ENCODE results near the gene TRAK1.

TRAK1 gene

DNA sequence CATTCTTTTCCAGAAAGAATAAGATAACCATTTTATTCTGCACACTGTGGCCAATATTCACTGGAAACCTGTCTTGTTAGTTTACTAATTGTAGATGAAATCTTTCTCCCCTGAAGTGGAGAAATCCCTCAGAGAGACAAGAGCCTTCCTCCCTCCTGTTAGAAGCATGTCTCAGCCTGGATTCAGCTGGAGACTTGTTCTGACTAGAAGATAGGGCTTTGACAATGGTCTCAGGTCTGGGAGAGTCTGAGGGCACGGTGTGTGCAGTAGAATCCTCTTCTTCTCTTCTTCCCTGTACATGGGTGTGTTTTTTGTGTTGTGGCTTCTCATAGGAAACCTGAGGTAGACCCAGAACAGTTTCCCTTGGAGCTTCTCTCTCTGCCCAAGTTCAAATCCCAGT is 154.9 kb downstream of the TRAK1 start:
- TF ChIP-seq, protein P1, sequence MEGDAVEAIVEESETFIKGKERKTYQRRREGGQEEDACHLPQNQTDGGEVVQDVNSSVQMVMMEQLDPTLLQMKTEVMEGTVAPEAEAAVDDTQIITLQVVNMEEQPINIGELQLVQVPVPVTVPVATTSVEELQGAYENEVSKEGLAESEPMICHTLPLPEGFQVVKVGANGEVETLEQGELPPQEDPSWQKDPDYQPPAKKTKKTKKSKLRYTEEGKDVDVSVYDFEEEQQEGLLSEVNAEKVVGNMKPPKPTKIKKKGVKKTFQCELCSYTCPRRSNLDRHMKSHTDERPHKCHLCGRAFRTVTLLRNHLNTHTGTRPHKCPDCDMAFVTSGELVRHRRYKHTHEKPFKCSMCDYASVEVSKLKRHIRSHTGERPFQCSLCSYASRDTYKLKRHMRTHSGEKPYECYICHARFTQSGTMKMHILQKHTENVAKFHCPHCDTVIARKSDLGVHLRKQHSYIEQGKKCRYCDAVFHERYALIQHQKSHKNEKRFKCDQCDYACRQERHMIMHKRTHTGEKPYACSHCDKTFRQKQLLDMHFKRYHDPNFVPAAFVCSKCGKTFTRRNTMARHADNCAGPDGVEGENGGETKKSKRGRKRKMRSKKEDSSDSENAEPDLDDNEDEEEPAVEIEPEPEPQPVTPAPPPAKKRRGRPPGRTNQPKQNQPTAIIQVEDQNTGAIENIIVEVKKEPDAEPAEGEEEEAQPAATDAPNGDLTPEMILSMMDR (IDR thresholded peaks at IDR 0.05): no peak
- Histone ChIP-seq H3K27ac (no peak overlapping the region), H3K36me3 (no peaks in the 10 kb centered on the region), H3K4me3 (ENCODE audit: low read depth in 1 of 2, low read length in 1 of 2) (no peak overlapping the region), H3K4me1 (ENCODE audit: control insufficient read depth in 1 of 2, insufficient read depth in 1 of 2, low read depth in 1 of 2, low read length in 1 of 2) (no peaks in the 10 kb centered on the region), H3K9me3 (no peaks in the 10 kb centered on the region), H3K27me3 (peaks cover 34% of the 10 kb centered on the region)

GRCh38 chr3:42247576-42248027 is 156.4 kb downstream of the TRAK1 start:
- H3K4me3 ChIP-seq (ENCODE audit: low read depth in 1 of 2, low read length in 1 of 2): no peak overlapping the region
- no peak overlapping the region for H3K27ac ChIP-seq
- TF ChIP-seq, protein P1 (IDR thresholded peaks at IDR 0.05): no peak
- no peaks in the 10 kb centered on the region for H3K9me3 ChIP-seq
- peaks cover 34% of the 10 kb centered on the region for H3K27me3 ChIP-seq
- no peaks in the 10 kb centered on the region for H3K4me1 ChIP-seq (ENCODE audit: control insufficient read depth in 1 of 2, insufficient read depth in 1 of 2, low read depth in 1 of 2, low read length in 1 of 2)
- H3K36me3 ChIP-seq: no peaks in the 10 kb centered on the region

DNA sequence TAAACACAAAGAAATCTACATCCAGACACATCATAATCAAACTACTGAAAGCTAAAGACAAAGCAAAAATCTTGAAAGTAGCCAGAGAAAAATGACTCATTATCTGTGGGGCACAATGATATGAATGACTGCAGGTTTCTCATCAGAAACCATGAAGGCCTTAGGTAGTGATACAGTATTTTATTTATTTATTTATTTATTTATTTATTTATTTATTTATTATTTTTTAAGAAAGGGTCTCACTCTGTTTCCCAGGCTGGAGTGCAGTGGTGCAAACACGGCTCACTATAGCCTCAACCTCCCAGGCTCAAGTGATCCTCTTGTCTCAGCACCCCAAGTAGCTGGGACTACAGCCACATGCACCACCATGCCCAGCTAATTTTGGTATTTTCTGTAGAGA is 159.6 kb downstream of the TRAK1 start:
- Histone ChIP-seq H3K4me3 (ENCODE audit: low read depth in 1 of 2, low read length in 1 of 2) (no peak overlapping the region), H3K4me1 (ENCODE audit: control insufficient read depth in 1 of 2, insufficient read depth in 1 of 2, low read depth in 1 of 2, low read length in 1 of 2) (no peaks in the 10 kb centered on the region), H3K36me3 (no peaks in the 10 kb centered on the region), H3K27ac (no peak overlapping the region), H3K27me3 (peaks cover 59% of the 10 kb centered on the region), H3K9me3 (no peaks in the 10 kb centered on the region)
- TF ChIP-seq, protein P1 (IDR thresholded peaks at IDR 0.05): no peak

DNA sequence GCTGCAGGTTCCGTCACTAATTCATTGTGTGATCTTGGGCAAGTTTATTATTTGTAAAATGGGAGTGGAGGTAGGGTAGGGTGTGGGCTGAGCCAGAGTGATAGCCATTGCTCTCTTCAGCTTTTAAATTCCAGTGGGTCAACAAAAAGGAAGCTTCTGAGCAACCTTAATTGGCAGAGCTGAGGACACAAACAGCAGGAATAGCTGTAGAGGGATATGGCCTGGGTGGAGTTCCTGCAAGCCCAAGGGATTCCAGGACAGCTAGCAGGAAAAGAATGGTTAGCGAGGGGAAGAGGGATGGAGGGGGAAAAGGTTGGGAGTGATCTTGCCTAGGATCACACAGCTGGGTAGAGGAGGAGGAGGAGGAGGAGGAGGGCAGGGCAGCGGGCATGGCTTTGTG is 163.4 kb downstream of the TRAK1 start:
- TF ChIP-seq, protein P1 (IDR thresholded peaks at IDR 0.05): no peak
- Histone ChIP-seq H3K36me3 (no peaks in the 10 kb centered on the region), H3K9me3 (no peaks in the 10 kb centered on the region), H3K27ac (no peak overlapping the region), H3K4me3 (ENCODE audit: low read depth in 1 of 2, low read length in 1 of 2) (no peak overlapping the region), H3K27me3 (peaks cover 56% of the 10 kb centered on the region), H3K4me1 (ENCODE audit: control insufficient read depth in 1 of 2, insufficient read depth in 1 of 2, low read depth in 1 of 2, low read length in 1 of 2) (no peaks in the 10 kb centered on the region)

- H3K4me1 ChIP-seq (ENCODE audit: control insufficient read depth in 1 of 2, insufficient read depth in 1 of 2, low read depth in 1 of 2, low read length in 1 of 2): no peaks in the 10 kb centered on the region
- H3K27ac ChIP-seq: no peak overlapping the region
- H3K9me3 ChIP-seq: no peaks in the 10 kb centered on the region
- TF ChIP-seq, protein P1 (IDR thresholded peaks at IDR 0.05): no peak
- peaks cover 74% of the 10 kb centered on the region for H3K27me3 ChIP-seq
- H3K36me3 ChIP-seq: no peaks in the 10 kb centered on the region
- H3K4me3 ChIP-seq (ENCODE audit: low read depth in 1 of 2, low read length in 1 of 2): no peak overlapping the region
Observed at GRCh38 chr3:42256135-42256819, 165.1 kb downstream of the TRAK1 start.
